GM18951 (cell line): ENCODE measurements around the gene SUCLG2.

Source experiments
- POLR2A ChIP-seq: IDR thresholded peaks from 4 replicates; pipeline ENCODE4 v1.6.1; 2011; ENCODE audit warnings: mild to moderate bottlenecking; ENCODE audit not compliant: insufficient read length, insufficient read depth; ENCODE audit errors: extremely low read depth
- in situ Hi-C: fragments of 300-500 bp; cut with MboI; formaldehyde crosslinking; loops from one replicate; pipeline ENCODE4 v1.12.0; 2022; ENCODE audit warnings: low sequenced_read_pairs, mixed read lengths, inconsistent platforms; ENCODE audit not compliant: unreplicated experiment

SUCLG2 gene

DNA sequence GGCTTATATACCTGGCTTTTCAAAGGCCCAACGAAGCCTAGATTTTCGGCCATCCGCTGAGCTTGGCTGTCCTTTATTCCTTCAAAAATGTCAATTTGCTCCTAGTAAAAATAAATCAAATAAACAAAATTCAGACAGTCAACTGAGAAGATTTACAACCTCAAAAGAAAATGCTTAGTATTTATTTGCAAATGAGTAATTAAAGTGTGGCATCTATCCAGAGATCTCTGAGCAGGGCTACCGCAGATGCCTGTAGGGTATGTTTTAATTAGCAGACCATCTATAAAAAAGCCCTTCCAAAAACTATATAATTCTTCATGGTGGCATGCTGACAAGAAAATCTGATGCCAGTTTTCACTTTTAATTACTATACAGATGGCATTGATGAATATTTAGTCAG lies 136.2 kb downstream of the SUCLG2 start:
- no peak for TF ChIP-seq POLR2A
- in situ Hi-C loops = no loop called here

DNA sequence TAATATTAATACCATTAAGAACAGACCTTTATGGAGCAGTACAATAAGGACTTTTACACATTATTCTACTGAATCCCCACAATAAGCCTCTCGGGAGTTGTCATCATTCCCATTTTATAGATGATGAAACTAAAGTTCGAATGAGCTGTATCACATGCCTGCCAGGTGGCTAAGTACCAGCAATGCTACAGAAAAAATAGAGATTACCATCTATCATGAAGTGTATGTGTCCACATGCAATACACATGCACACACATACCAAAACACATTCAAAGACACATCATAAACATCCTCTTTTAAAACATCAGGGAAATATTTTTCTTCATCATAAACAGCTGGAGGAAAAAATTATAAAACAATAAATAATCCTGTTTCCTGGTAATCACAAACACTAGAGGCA lies 136.6 kb downstream of the SUCLG2 start:
- in situ Hi-C loops = no loop called here
- TF ChIP-seq POLR2A = no peak

DNA sequence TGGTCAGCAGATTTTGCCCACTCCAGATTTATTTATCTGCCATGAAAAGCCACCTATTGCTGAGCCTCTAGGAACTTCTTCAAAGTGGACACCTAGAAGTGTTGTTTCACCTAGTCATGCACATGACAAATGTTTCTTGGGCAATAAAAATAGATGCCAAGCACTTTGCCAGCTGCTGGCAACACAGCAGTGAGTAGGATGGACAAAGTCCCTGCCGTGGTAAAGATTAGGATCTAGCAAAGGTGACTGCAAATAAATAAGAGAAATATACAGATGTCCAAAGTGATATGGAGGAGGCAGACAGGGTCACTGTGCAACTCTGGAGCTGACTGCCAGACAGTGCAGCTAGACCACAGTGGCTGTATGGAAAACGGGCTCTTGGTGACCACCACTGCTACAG lies 137.9 kb downstream of the SUCLG2 start:
- in situ Hi-C loops = no loop called here
- no peak for TF ChIP-seq POLR2A

DNA sequence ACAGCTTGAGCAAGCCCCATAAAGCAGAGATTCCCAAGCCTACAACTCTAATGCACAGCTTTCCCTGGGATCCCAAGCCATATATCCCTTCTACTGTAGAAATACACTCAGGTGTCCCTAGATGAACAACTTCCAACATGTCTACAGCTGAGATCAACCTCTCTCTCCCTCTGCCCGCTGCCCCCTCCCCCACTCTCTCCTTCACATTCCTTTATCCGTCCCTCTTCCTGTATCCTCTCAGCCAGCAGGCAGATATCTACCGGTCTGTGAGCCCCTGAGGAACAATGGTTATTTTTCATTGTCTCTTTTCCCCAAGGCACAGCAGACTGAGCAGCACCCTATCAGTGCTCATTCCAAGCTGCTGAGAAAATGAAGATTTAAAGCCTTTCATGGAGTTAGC lies 138.6 kb downstream of the SUCLG2 start:
- in situ Hi-C loops = no loop called here
- no peak for TF ChIP-seq POLR2A

GRCh38 chr3:67509471-67510075 lies 144.8 kb downstream of the SUCLG2 start:
- in situ Hi-C loops = no loop called here

GRCh38 chr3:67507584-67507983 lies 146.8 kb downstream of the SUCLG2 start:
- in situ Hi-C loops = no loop called here
- TF ChIP-seq POLR2A = no peak

More at GRCh38 chr3:67509471-67510075, 144.8 kb downstream of the SUCLG2 start:
- TF ChIP-seq POLR2A = no peak

DNA sequence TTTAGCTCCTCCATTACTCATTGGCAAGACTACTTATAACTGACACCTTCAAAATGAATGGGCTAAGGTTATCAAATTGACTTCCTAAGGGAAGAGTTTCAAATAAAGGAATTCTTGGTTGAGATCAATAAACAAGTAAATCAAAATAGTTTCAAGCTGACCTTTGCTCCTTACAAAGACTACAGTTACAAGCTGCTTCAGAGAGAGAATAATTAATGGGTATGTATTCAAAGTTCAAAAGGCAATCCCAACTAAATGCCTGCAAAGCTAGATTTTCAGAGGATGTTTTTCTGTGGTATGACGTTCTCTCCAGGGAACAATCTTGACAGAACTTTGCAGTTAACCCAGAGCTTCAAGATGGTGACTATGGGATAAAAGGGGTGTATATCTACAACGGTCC lies 153.7 kb downstream of the SUCLG2 start:
- no peak for TF ChIP-seq POLR2A
- in situ Hi-C loops = no loop called here

DNA sequence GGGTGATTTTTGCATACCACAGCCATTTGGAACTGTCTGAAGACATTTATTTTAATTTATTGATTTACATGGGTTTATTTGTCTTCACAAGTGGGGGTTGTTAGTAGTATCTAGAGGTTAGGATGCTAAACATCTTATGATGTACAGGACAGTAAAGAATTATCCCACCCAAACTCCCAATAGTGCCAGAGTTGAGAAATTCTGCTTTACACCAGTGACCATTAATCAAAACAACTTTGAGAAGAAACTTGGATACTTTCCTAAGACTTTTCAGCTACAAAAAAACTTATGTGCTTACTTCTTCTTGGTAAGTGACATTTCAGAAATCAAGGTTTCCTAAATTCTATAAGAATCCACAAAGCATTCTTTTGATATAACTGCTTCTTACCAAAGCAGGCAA lies 156.7 kb downstream of the SUCLG2 start:
- TF ChIP-seq POLR2A = no peak
- in situ Hi-C loops = no loop called here

- TF ChIP-seq POLR2A = no peak
- in situ Hi-C loops = no loop called here
Measured at GRCh38 chr3:67495751-67496150, 158.7 kb downstream of the SUCLG2 start.

- in situ Hi-C loops = no loop called here
- no peak for TF ChIP-seq POLR2A
Measured at GRCh38 chr3:67493808-67494207, 160.6 kb downstream of the SUCLG2 start.

- no peak for TF ChIP-seq POLR2A
- in situ Hi-C loops = no loop called here
Measured at GRCh38 chr3:67490658-67491057, 163.8 kb downstream of the SUCLG2 start.

- in situ Hi-C loops = no loop called here
- no peak for TF ChIP-seq POLR2A
Measured at GRCh38 chr3:67489816-67490215, 164.6 kb downstream of the SUCLG2 start.

GRCh38 chr3:67487564-67488114 lies 166.8 kb downstream of the SUCLG2 start:
- in situ Hi-C loops = no loop called here
- TF ChIP-seq POLR2A = no peak

DNA sequence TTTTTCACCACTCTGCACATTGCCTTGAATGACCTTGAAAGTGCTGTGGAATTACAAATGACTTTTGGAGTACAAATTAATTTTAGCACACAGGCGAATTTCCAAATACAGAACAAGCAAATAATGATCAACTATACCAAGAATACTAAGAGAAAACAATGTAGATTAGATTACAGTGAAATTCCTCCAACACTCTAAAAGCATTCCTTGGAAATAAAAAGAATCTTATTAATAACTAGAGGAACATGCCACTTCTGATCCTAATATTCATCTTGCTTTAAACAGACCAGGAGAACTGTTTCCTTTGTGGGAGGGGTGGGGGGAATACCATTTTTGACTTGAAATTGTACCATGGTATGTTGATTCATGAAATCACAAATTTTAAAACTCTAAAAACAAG lies 167.5 kb downstream of the SUCLG2 start:
- in situ Hi-C loops = no loop called here
- TF ChIP-seq POLR2A = no peak
